ENCODE results near the gene CTAG1B.
"Not testable (repeated sequence)": the region's sequence is repeated elsewhere in the genome, so short reads cannot be mapped to it uniquely, and the experiment has no call there.

The CTAG1B gene

GRCh38 chrX:154582994-154583393 is 36.1 kb downstream of the CTAG1B start:
- DNase-seq = not testable (repeated sequence)

- DNase-seq = not testable (repeated sequence)
Observed at GRCh38 chrX:154575076-154575475, 44.0 kb downstream of the CTAG1B start.

- not testable (repeated sequence) for DNase-seq
Observed at GRCh38 chrX:154573061-154573460, 46.0 kb downstream of the CTAG1B start.

- not testable (repeated sequence) for DNase-seq
Observed at GRCh38 chrX:154570361-154570760, 48.7 kb downstream of the CTAG1B start.
